ENCODE measurements around the gene PPM1A.

DNA sequence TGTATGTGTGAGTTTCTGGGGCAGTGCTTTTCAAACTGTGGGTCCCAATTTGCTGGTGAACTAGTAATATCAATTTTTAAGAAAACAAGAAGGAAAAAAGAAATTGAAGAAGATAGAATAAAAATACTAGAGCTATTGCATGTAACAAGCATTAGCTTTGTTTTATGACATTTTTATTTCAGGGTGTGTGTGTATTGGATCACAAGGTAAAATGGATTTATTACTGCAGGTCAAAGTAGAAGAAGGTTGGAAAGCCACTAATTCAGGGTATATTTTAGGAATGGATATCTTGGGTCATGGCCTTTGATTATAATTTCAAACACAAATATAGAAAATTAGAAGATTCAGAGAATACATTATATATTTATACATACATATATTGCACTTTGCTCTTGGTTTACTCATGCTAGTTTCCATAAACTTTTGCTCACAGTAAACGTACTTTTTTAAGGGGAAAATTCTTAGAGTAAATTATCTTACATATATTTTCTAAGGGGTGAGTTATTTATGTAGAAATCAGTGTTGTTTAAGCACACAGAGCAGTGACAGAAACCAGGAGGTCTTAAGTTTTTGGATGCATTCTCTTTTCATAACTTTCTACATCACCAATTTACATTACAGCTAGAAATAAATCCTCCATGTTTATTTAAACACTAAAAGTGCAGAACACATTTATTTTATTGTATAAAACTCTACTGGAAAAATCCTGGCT is 34.5 kb upstream of the PPM1A start:
- TF ChIP-seq CSDC2 (CRISPR knock-in tag; IDR thresholded peaks at IDR 0.05) (no peak), PPARA (CRISPR knock-in tag; IDR thresholded peaks at IDR 0.05; ENCODE audit: borderline replicate concordance) (no peak), ARNTL (CRISPR knock-in tag; IDR thresholded peaks at IDR 0.05; ENCODE audit: borderline replicate concordance, low read depth) (no peak)

Measured in SK-N-SH treated with all-trans-retinoic acid at 6 μM for 48 hours (cell line).